GM19463 (cell line): ENCODE data around the gene TCF4.

Experiments used
- ATAC-seq: cut with Tn5 transposase; IDR thresholded peaks from one replicate; pipeline ENCODE4 v1.9.1; 2021; ENCODE audit warnings: mild to moderate bottlenecking, moderate library complexity; ENCODE audit not compliant: unreplicated experiment

The TCF4 gene

GRCh38 chr18:55588111-55588869 lies at the start of gene TCF4:
TSS of gene TCF4 (minus strand) at chr18:55588192. CDS start at chr18:55587116, 1,076 bp downstream.
- peak; percentile 22 for ATAC-seq

GRCh38 chr18:55637204-55637603 lies 49.2 kb upstream of the TCF4 start:
- no peak for ATAC-seq

GRCh38 chr18:55635439-55635838 lies 47.4 kb upstream of the TCF4 start:
- no peak for ATAC-seq

GRCh38 chr18:55634545-55634944 lies 46.6 kb upstream of the TCF4 start:
- ATAC-seq: no peak

GRCh38 chr18:55633032-55633431 lies 45.0 kb upstream of the TCF4 start:
- no peak for ATAC-seq

GRCh38 chr18:55629133-55629532 lies 41.1 kb upstream of the TCF4 start:
- no peak for ATAC-seq

GRCh38 chr18:55627007-55627406 lies 39.0 kb upstream of the TCF4 start:
- ATAC-seq: no peak

- no peak for ATAC-seq
Observed at GRCh38 chr18:55625901-55626300, 37.9 kb upstream of the TCF4 start.

GRCh38 chr18:55623626-55624025 lies 35.6 kb upstream of the TCF4 start:
- no peak for ATAC-seq

GRCh38 chr18:55610506-55610905 lies 22.5 kb upstream of the TCF4 start:
- ATAC-seq: no peak

GRCh38 chr18:55609160-55609825 lies 21.3 kb upstream of the TCF4 start:
- no peak for ATAC-seq

- ATAC-seq: no peak
Observed at GRCh38 chr18:55608497-55608896, 20.5 kb upstream of the TCF4 start.

GRCh38 chr18:55607773-55608172 lies 19.8 kb upstream of the TCF4 start:
- ATAC-seq: no peak

- peak; percentile 82 for ATAC-seq
Observed at GRCh38 chr18:55605733-55606338, 17.8 kb upstream of the TCF4 start.

- ATAC-seq: no peak
Observed at GRCh38 chr18:55603775-55604174, 15.8 kb upstream of the TCF4 start.

GRCh38 chr18:55593888-55594287 lies 5.9 kb upstream of the TCF4 start:
- ATAC-seq: no peak

GRCh38 chr18:55592572-55592971 lies 4.6 kb upstream of the TCF4 start:
- ATAC-seq: no peak

GRCh38 chr18:55592106-55592505 lies 4.1 kb upstream of the TCF4 start:
- ATAC-seq: no peak

- peak; percentile 85 for ATAC-seq
Observed at GRCh38 chr18:55589625-55590291, 1.8 kb upstream of the TCF4 start.

GRCh38 chr18:55588870-55589595 lies 1.0 kb upstream of the TCF4 start:
- ATAC-seq: no peak
